Astrocyte of the spinal cord (primary cell): ENCODE measurements around the gene FBN2.

Source experiments
- DNase-seq: peaks from one replicate; pipeline ENCODE4 v3.0.0; 2011; ENCODE audit warnings: low read depth, low spot score
- H3K4me3 ChIP-seq: 2 replicates; pipeline ENCODE4 v1.5.1; 2011; ENCODE audit warnings: low read depth, mild to moderate bottlenecking, low read length, moderate library complexity
- CTCF ChIP-seq: IDR thresholded peaks from 2 replicates; pipeline ENCODE4 v1.5.1; 2012; ENCODE audit warnings: low read depth, mild to moderate bottlenecking, low read length, inconsistent platforms
- in situ Hi-C: cut with HindIII; loops from 2 replicates; pipeline ENCODE4 v1.10.0; 2017; ENCODE audit warnings: low sequenced_read_pairs

Gene FBN2

GRCh38 chr5:128424646-128425045 is 113.4 kb downstream of the FBN2 start:
- no peak for DNase-seq
- no peak overlapping the region for H3K4me3 ChIP-seq
- in situ Hi-C loops, result no loop called here
- TF ChIP-seq CTCF, result no peak

GRCh38 chr5:128422612-128423011 is 115.4 kb downstream of the FBN2 start:
- H3K4me3 ChIP-seq, result no peak overlapping the region
- in situ Hi-C loops, result no loop called here
- DNase-seq, result no peak
- no peak for TF ChIP-seq CTCF

- no peak overlapping the region for H3K4me3 ChIP-seq
- TF ChIP-seq CTCF, result no peak
- in situ Hi-C loops, result no loop called here
- no peak for DNase-seq
These were observed 123.6 kb downstream of the FBN2 start for GRCh38 chr5:128414469-128414868.

- H3K4me3 ChIP-seq, result no peak overlapping the region
- in situ Hi-C loops, result no loop called here
- no peak for TF ChIP-seq CTCF
- DNase-seq, result peak; percentile 46
These were observed 124.7 kb downstream of the FBN2 start for GRCh38 chr5:128413356-128413755.

GRCh38 chr5:128412145-128412930 is 125.7 kb downstream of the FBN2 start:
- no peak for DNase-seq
- H3K4me3 ChIP-seq, result no peak overlapping the region
- no peak for TF ChIP-seq CTCF
- in situ Hi-C loops, result no loop called here

- in situ Hi-C loops, result no loop called here
- no peak for TF ChIP-seq CTCF
- DNase-seq, result no peak
- no peak overlapping the region for H3K4me3 ChIP-seq
These were observed 128.8 kb downstream of the FBN2 start for GRCh38 chr5:128409166-128409800.
